HepG2 (cell line): ENCODE measurements around the gene FUT3. TPM values are rescaled to one million over a fixed set of nuclear protein-coding genes. Genes with fewer than 3 reads are reported as not detected.

Source experiments
- ARID2 ChIP-seq: sonication (generic); formaldehyde crosslinking; IDR thresholded peaks from 2 replicates; pipeline ENCODE4 v1.8.1; 2022; ENCODE audit warnings: mild to moderate bottlenecking, missing genetic modification reagents, borderline replicate concordance
- CCDC6 ChIP-seq: sonication (generic); formaldehyde crosslinking; IDR thresholded peaks from 2 replicates; pipeline ENCODE4 v1.8.1; 2022; ENCODE audit warnings: mild to moderate bottlenecking, missing genetic modification reagents, moderate library complexity
- CTCF ChIP-seq: sonication (generic); formaldehyde crosslinking; IDR thresholded peaks from 2 replicates; pipeline ENCODE4 v1.5.0; 2020; ENCODE audit warnings: mild to moderate bottlenecking, missing genetic modification reagents, moderate library complexity
- KAT7 ChIP-seq: IDR thresholded peaks from 2 replicates; pipeline ENCODE4 v1.6.1; 2018; ENCODE audit warnings: borderline replicate concordance, missing compliant biosample characterization
- KMT2A ChIP-seq: sonication (generic); formaldehyde crosslinking; IDR thresholded peaks from 2 replicates; pipeline ENCODE4 v1.4.0; 2020; ENCODE audit warnings: missing genetic modification reagents
- MED8 ChIP-seq: sonication (generic); formaldehyde crosslinking; IDR thresholded peaks from 2 replicates; pipeline ENCODE4 v1.8.1; 2023; ENCODE audit warnings: mild to moderate bottlenecking, missing genetic modification reagents; ENCODE audit not compliant: insufficient replicate concordance
- NR3C1 ChIP-seq: sonication (generic); formaldehyde crosslinking; IDR thresholded peaks from 2 replicates; pipeline ENCODE4 v1.4.0; 2020; ENCODE audit warnings: missing genetic modification reagents
- RELA ChIP-seq: sonication (generic); formaldehyde crosslinking; IDR thresholded peaks from 2 replicates; pipeline ENCODE4 v1.4.0; 2020; ENCODE audit warnings: missing genetic modification reagents
- SETDB1 ChIP-seq: sonication (generic); formaldehyde crosslinking; IDR thresholded peaks from 2 replicates; pipeline ENCODE4 v1.5.1; 2020; ENCODE audit warnings: missing genetic modification reagents, mild to moderate bottlenecking, borderline replicate concordance
- SMARCE1 ChIP-seq: fragments of 450-650 bp; IDR thresholded peaks from 2 replicates; pipeline ENCODE4 v1.6.1; 2017; ENCODE audit warnings: borderline replicate concordance
- SNAPC4 ChIP-seq: sonication (generic); formaldehyde crosslinking; IDR thresholded peaks from 2 replicates; pipeline ENCODE4 v1.4.0; 2020; ENCODE audit warnings: mild to moderate bottlenecking, missing genetic modification reagents
- SNRNP70 ChIP-seq: fragments of 200-400 bp; formaldehyde crosslinking; IDR thresholded peaks from 2 replicates; pipeline ENCODE4 v1.6.1; 2017; ENCODE audit warnings: mild to moderate bottlenecking, low read depth, low read length, moderate library complexity
- SSRP1 ChIP-seq: IDR thresholded peaks from 2 replicates; pipeline ENCODE4 v1.6.1; 2016; ENCODE audit warnings: control low read depth
- YY1 ChIP-seq: IDR thresholded peaks from 2 replicates; pipeline ENCODE4 v1.6.1; 2011; ENCODE audit warnings: low read length, low read depth, moderate library complexity, mild to moderate bottlenecking; ENCODE audit not compliant: insufficient read depth, insufficient replicate concordance
- ZBTB42 ChIP-seq: sonication (generic); formaldehyde crosslinking; IDR thresholded peaks from 2 replicates; pipeline ENCODE4 v1.5.0; 2020; ENCODE audit warnings: mild to moderate bottlenecking, missing genetic modification reagents
- ZMAT5 ChIP-seq: sonication (generic); formaldehyde crosslinking; IDR thresholded peaks from 2 replicates; pipeline ENCODE4 v1.5.0; 2020; ENCODE audit warnings: mild to moderate bottlenecking, low read depth, missing genetic modification reagents, borderline replicate concordance
- ZNF101 ChIP-seq: sonication (generic); formaldehyde crosslinking; IDR thresholded peaks from 2 replicates; pipeline ENCODE4 v1.4.0; 2020; ENCODE audit warnings: mild to moderate bottlenecking, low read depth, missing genetic modification reagents, borderline replicate concordance
- ZNF160 ChIP-seq: sonication (generic); formaldehyde crosslinking; IDR thresholded peaks from 2 replicates; pipeline ENCODE4 v1.8.0; 2022; ENCODE audit warnings: mild to moderate bottlenecking, inconsistent platforms, missing genetic modification reagents
- ZNF207 ChIP-seq: fragments of 450-650 bp; IDR thresholded peaks from 2 replicates; pipeline ENCODE4 v1.6.1; 2016; ENCODE audit warnings: antibody characterized with exemption, borderline replicate concordance
- ZNF619 ChIP-seq: sonication (generic); formaldehyde crosslinking; IDR thresholded peaks from 2 replicates; pipeline ENCODE4 v1.4.0; 2020; ENCODE audit warnings: mild to moderate bottlenecking, missing genetic modification reagents
- ZNF816 ChIP-seq: sonication (generic); formaldehyde crosslinking; IDR thresholded peaks from 2 replicates; pipeline ENCODE4 v1.8.0; 2022; ENCODE audit warnings: missing genetic modification reagents, mild to moderate bottlenecking, borderline replicate concordance
- polyA plus RNA-seq, 8 experiments: library from polyadenylated mRNA; depleted of rRNA in 3 of 8; stranded (reverse) in 7 of 8; unstranded in 1 of 8; fragments of >200 nt; fragmentation: Illumina TruSeq in 4 of 8; extraction: Trizol in 4 of 8; gene quantifications; 2 replicates each; pipeline versions ENCODE4 v1.2.1 to v1.2.3, GENCODE V29; 2011 to 2016; ENCODE audit warnings: low read depth in 4 of 8, missing spikeins in 1 of 8, mixed read lengths in 1 of 8; ENCODE audit not compliant: insufficient read depth in 1 of 8
- total RNA-seq, 5 experiments: library from RNA; depleted of rRNA; stranded (reverse); fragments of >200 nt; fragmentation: Illumina TruSeq; extraction: Trizol; gene quantifications; 2 replicates each; pipeline ENCODE4 v1.2.3, GENCODE V29; 2016; ENCODE audit warnings: low read depth in 1 of 5

FUT3 gene
- total and polyA plus RNA-seq, 2 of the 13 experiments (the other 11 are each of a cell fraction or from before 2014, with no cell fraction given) = 0.53 to 1.1 TPM

- peak; percentile 23; the same call in 1 of the 2 replicates for TF ChIP-seq CTCF (CRISPR knock-in tag)
- no peak for TF ChIP-seq SMARCE1
- TF ChIP-seq KMT2A = peak; percentile 65; the same call in 1 of the 2 replicates
- TF ChIP-seq ZNF816 (CRISPR knock-in tag) = 0 out of 2 replicates have a peak, but pooled peaks have one; percentile 90
- peak; percentile 71 for TF ChIP-seq MED8
- TF ChIP-seq SNRNP70 = no peak
- TF ChIP-seq KAT7 = peak; percentile 91
- TF ChIP-seq CCDC6 = peak; percentile 91
- TF ChIP-seq NR3C1 = no peak
- TF ChIP-seq ARID2 (CRISPR knock-in tag) = no peak
- TF ChIP-seq SSRP1 (CRISPR knock-in tag) = peak; percentile 92
- TF ChIP-seq ZNF207 = no peak
- TF ChIP-seq SETDB1 (CRISPR knock-in tag) = no peak
- no peak for TF ChIP-seq ZNF101 (CRISPR knock-in tag)
- TF ChIP-seq SNAPC4 (CRISPR knock-in tag) = peak; percentile 85; the same call in 1 of the 2 replicates
- peak; percentile 24 for TF ChIP-seq ZNF160 (CRISPR knock-in tag)
- TF ChIP-seq ZBTB42 (CRISPR knock-in tag) = no peak
- no peak for TF ChIP-seq RELA (CRISPR knock-in tag)
- TF ChIP-seq ZNF619 (CRISPR knock-in tag) = peak; percentile 91; the same call in 1 of the 2 replicates
- peak; percentile 66 for TF ChIP-seq YY1
- TF ChIP-seq ZMAT5 = no peak
These were observed 23.2 kb downstream of the FUT3 start (continued) for GRCh38 chr19:5827891-5828660.
